Neuronal stem cell (in vitro differentiated cells): Measurements from ENCODE around the gene OPN1MW.
"Not testable (repeated sequence)": the region's sequence is repeated elsewhere in the genome, so short reads cannot be mapped to it uniquely, and the experiment has no call there.

Experiments
- DNase-seq: peaks from one replicate; pipeline ENCODE4 v3.0.0-alpha.2; 2013; ENCODE audit warnings: low spot score
- H2AFZ ChIP-seq: one replicate; pipeline ENCODE4 v1.6.1; 2013; ENCODE audit warnings: mild to moderate bottlenecking, low read length, inconsistent platforms
- H2AK5ac ChIP-seq: 2 replicates; pipeline ENCODE4 v1.6.1; 2013; ENCODE audit warnings: low read depth, mild to moderate bottlenecking, inconsistent platforms, low read length, moderate library complexity, mixed read lengths
- H2BK120ac ChIP-seq: 2 replicates; pipeline ENCODE4 v1.6.1; 2013; ENCODE audit warnings: low read depth, mild to moderate bottlenecking, inconsistent platforms, low read length, moderate library complexity, mixed read lengths
- H2BK12ac ChIP-seq: one replicate; pipeline ENCODE4 v1.6.1; 2013; ENCODE audit warnings: low read length, inconsistent platforms
- H2BK15ac ChIP-seq: 2 replicates; pipeline ENCODE4 v1.6.1; 2013; ENCODE audit warnings: mild to moderate bottlenecking, low read length, inconsistent platforms, mixed read lengths
- H2BK5ac ChIP-seq: one replicate; pipeline ENCODE4 v1.6.1; 2013; ENCODE audit warnings: inconsistent platforms, mild to moderate bottlenecking, low read length, moderate library complexity
- H3K14ac ChIP-seq: one replicate; pipeline ENCODE4 v1.6.1; 2013; ENCODE audit warnings: low read length, inconsistent platforms
- H3K18ac ChIP-seq: 2 replicates; pipeline ENCODE4 v1.6.1; 2013; ENCODE audit warnings: low read length, inconsistent platforms
- H3K23ac ChIP-seq: 2 replicates; pipeline ENCODE4 v1.6.1; 2013; ENCODE audit warnings: low read depth, mild to moderate bottlenecking, mixed read lengths, low read length, inconsistent platforms; ENCODE audit not compliant: poor library complexity
- H3K27ac ChIP-seq: replicated peaks from 3 replicates; pipeline ENCODE4 v1.5.1; 2013; ENCODE audit warnings: low read length, inconsistent platforms
- H3K27me3 ChIP-seq, 3 experiments: 2 replicates each; pipeline ENCODE4 v1.6.1; 2013; ENCODE audit warnings: low read length in 3 of 3, mild to moderate bottlenecking in 2 of 3, inconsistent platforms in 1 of 3, low read depth in 1 of 3, mixed read lengths in 1 of 3, moderate library complexity in 1 of 3; ENCODE audit not compliant: control insufficient read depth in 3 of 3, insufficient read depth in 3 of 3
- H3K36me3 ChIP-seq, 2 donors: replicated peaks in 1 of 2; 2 replicates each; pipeline ENCODE4 v1.6.1; 2013; ENCODE audit warnings: low read length in 2 of 2; ENCODE audit not compliant: control insufficient read depth in 2 of 2, insufficient read depth in 2 of 2
- H3K4ac ChIP-seq: 2 replicates; pipeline ENCODE4 v1.6.1; 2013; ENCODE audit warnings: inconsistent platforms, mild to moderate bottlenecking, low read length, moderate library complexity
- H3K4me1 ChIP-seq, 2 donors: 1 replicate in 1 of 2; 2 replicates in 1 of 2; pipeline ENCODE4 v1.6.1; 2013; ENCODE audit warnings: low read length in 2 of 2, low read depth in 1 of 2; ENCODE audit not compliant: control insufficient read depth in 2 of 2, insufficient read depth in 1 of 2
- H3K4me2 ChIP-seq: one replicate; pipeline ENCODE4 v1.6.1; 2013; ENCODE audit warnings: mild to moderate bottlenecking, low read length, inconsistent platforms; ENCODE audit not compliant: insufficient read depth, poor library complexity, severe bottlenecking
- H3K4me3 ChIP-seq, 2 donors: 2 replicates each; pipeline ENCODE4 v1.5.1; 2013; ENCODE audit warnings: low read length in 2 of 2, mild to moderate bottlenecking in 2 of 2, inconsistent platforms in 1 of 2, moderate library complexity in 1 of 2
- H3K79me1 ChIP-seq: one replicate; pipeline ENCODE4 v1.6.1; 2013; ENCODE audit warnings: low read depth, mild to moderate bottlenecking, inconsistent platforms, low read length, moderate library complexity
- H3K9ac ChIP-seq: one replicate; pipeline ENCODE4 v1.6.1; 2013; ENCODE audit warnings: mild to moderate bottlenecking, low read depth, low read length, inconsistent platforms; ENCODE audit not compliant: poor library complexity
- H3K9me3 ChIP-seq, 2 donors: replicated peaks in 1 of 2; 2 replicates each; pipeline versions ENCODE3 to v1.6.1; 2013; ENCODE audit warnings: low read length in 2 of 2, mild to moderate bottlenecking in 2 of 2, inconsistent platforms in 1 of 2, low read depth in 1 of 2, mixed read lengths in 1 of 2, moderate library complexity in 1 of 2; ENCODE audit not compliant: control insufficient read depth in 2 of 2, insufficient read depth in 1 of 2
- H4K8ac ChIP-seq: one replicate; pipeline ENCODE4 v1.6.1; 2013; ENCODE audit warnings: low read depth, mild to moderate bottlenecking, inconsistent platforms, low read length, moderate library complexity
- H4K91ac ChIP-seq: one replicate; pipeline ENCODE4 v1.6.1; 2013; ENCODE audit warnings: low read length, low read depth, mild to moderate bottlenecking, inconsistent platforms; ENCODE audit not compliant: poor library complexity
- WGBS, 2 donors: extraction: QIAGEN DNeasy Blood & Tissue Kit; methylation state at CpG; one replicate each; pipeline ENCODE4 v1.1.7; 2013; ENCODE audit warnings: missing lambda C conversion rate in 2 of 2, mixed read lengths in 1 of 2; ENCODE audit not compliant: insufficient read length in 2 of 2, insufficient replicate concordance in 1 of 2; ENCODE audit errors: extremely low coverage in 2 of 2; 5-methylcytosine and 5-hydroxymethylcytosine counted together

OPN1MW gene

DNA sequence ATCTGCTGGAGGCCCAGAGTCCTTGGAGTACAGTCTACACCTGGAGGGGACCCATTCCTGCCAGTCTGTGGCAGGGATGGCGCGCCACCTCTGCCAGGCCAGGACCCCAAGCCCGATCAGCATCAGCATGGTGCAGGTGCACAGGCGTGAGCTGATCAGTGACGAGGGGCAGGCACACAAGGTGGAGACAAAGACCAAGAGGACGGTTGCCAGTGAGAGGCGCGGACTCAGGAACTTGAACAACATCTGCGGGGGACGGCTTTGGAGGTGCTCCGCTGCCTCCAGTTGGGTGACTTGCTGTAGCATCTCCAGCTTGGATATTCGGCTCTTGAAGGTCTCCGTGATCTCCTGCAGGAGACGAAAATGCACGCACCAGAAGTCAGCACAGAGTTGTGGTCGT, 51.2 kb downstream of the OPN1MW start:
- not testable (repeated sequence) for H3K36me3 ChIP-seq, H2AFZ ChIP-seq, H3K27ac ChIP-seq, H2BK120ac ChIP-seq, H3K27me3 ChIP-seq, H3K79me1 ChIP-seq, H3K9me3 ChIP-seq, H3K4me2 ChIP-seq, H3K9ac ChIP-seq, H3K4me1 ChIP-seq, H3K14ac ChIP-seq, H3K18ac ChIP-seq, H2BK15ac ChIP-seq, H2AK5ac ChIP-seq, DNase-seq, H4K8ac ChIP-seq, H3K4ac ChIP-seq, H3K23ac ChIP-seq, H3K4me3 ChIP-seq, H2BK5ac ChIP-seq, H4K91ac ChIP-seq, H2BK12ac ChIP-seq
- WGBS, 2 donors: no CpG with 5 or more reads among the region's 16 CpGs

DNA sequence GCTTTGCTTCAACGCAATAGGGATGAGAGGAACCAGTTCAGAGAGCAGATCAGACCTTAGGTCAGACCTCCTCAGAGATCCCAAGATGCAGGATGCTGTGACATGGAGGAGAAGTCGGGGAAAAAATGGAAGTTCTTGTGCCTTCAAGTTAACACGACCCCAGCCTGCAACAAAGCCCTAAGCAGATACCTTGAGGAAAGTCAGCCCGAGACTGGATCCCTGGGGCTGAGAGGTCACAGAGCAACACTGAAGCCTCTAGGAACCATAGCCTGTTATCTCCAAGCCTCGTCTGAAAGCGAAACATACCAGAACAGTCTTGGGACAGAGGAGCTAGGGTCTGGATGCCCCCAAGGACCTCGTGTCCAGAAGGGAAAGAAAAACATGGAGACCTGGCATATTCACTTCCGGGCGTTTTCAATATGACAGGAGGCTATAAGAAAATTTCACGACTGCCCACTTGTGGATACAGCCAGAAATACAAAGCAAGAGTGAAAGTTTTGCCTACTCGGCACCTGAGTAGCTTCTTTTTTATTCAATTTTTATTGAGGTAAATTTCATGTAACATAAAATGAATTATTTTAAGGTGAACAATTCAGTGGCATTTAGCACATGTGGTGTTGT, 56.7 kb downstream of the OPN1MW start:
- DNase-seq, H3K27me3 ChIP-seq: not testable (repeated sequence)

GRCh38 chrX:154239982-154240503, 57.6 kb downstream of the OPN1MW start:
- not testable (repeated sequence) for H3K4me2 ChIP-seq, H2AK5ac ChIP-seq, H3K4me1 ChIP-seq, H3K27ac ChIP-seq, H3K14ac ChIP-seq, H3K18ac ChIP-seq, H3K4me3 ChIP-seq, H3K36me3 ChIP-seq, DNase-seq, H2BK5ac ChIP-seq, H4K8ac ChIP-seq, H3K27me3 ChIP-seq, H3K23ac ChIP-seq, H2AFZ ChIP-seq, H3K79me1 ChIP-seq, H4K91ac ChIP-seq, H3K9ac ChIP-seq, H3K9me3 ChIP-seq, H2BK12ac ChIP-seq, H2BK15ac ChIP-seq, H3K4ac ChIP-seq, H2BK120ac ChIP-seq
- no CpG with 5 or more reads among the region's 8 CpGs for WGBS, 2 donors

More for the DNA sequence above, 56.7 kb downstream of the OPN1MW start:
- H2AFZ ChIP-seq, H3K4me2 ChIP-seq, H3K27ac ChIP-seq, H3K4me1 ChIP-seq, H3K4me3 ChIP-seq, H2BK120ac ChIP-seq, H4K91ac ChIP-seq, H3K9ac ChIP-seq, H2BK15ac ChIP-seq, H3K14ac ChIP-seq, H2AK5ac ChIP-seq, H3K4ac ChIP-seq, H3K18ac ChIP-seq, H3K23ac ChIP-seq, H2BK12ac ChIP-seq, H3K79me1 ChIP-seq, H3K9me3 ChIP-seq, H2BK5ac ChIP-seq, H4K8ac ChIP-seq, H3K36me3 ChIP-seq: not testable (repeated sequence)
- no CpG with 5 or more reads among the region's 11 CpGs for WGBS, 2 donors
